ENCODE results near the gene PSME2.

PSME2 gene

DNA sequence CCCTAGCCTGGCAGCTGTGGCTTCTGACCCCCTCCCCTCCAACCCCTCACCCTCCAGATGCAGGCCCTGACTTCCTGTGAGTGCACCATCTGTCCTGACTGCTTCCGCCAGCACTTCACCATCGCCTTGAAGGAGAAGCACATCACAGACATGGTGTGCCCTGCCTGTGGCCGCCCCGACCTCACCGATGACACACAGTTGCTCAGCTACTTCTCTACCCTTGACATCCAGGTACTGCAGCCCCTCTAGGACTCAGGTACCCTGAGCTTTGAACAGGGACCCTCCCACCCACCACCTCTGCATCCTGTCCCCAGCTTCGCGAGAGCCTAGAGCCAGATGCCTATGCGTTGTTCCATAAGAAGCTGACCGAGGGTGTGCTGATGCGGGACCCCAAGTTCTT is 8.7 kb upstream of the PSME2 start:
- no peaks in the 10 kb centered on the region for H3K9me3 ChIP-seq
- no peak overlapping the region for H3K4me3 ChIP-seq
- in situ Hi-C loops (cut with MboI; ENCODE audit: low sequenced_read_pairs) = no loop called here
- no peaks in the 10 kb centered on the region for H3K27me3 ChIP-seq (ENCODE audit: low read depth)
- H3K36me3 ChIP-seq (replicated peaks) = peaks cover 80% of the 10 kb centered on the region
- no peaks in the 10 kb centered on the region for H3K4me1 ChIP-seq
- no peak for DNase-seq (ENCODE audit: low spot score in 2 of 2)

DNA sequence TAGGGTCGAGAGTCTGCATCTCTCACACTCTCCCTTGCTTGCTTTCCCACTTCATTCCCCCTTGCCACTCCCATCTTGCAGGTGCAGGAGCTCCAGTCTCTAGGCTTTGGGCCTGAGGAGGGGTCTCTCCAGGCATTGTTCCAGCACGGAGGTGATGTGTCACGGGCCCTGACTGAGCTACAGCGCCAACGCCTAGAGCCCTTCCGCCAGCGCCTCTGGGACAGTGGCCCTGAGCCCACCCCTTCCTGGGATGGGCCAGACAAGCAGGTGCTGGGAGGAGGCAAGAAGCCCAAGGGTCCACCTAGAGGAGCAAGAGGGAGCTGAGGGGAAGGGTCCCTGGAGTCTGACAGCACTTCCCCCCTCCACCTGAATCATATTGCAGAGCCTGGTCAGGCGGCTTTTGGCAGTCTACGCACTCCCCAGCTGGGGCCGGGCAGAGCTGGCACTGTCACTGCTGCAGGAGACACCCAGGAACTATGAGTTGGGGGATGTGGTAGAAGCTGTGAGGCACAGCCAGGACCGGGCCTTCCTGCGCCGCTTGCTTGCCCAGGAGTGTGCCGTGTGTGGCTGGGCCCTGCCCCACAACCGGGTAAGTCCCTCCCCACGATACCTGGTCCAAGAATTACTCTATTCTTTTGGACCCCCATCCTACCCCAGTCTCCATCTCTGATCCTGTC is 5.1 kb upstream of the PSME2 start:
- no peak for DNase-seq (ENCODE audit: low spot score in 2 of 2)
- Histone ChIP-seq H3K36me3 (replicated peaks) (peaks cover 77% of the 10 kb centered on the region), H3K27me3 (ENCODE audit: low read depth) (no peaks in the 10 kb centered on the region), H3K4me3 (no peak overlapping the region), H3K4me1 (peaks cover 5% of the 10 kb centered on the region; the same call in 1 of the 2 replicates), H3K9me3 (no peaks in the 10 kb centered on the region)
- in situ Hi-C loops (cut with MboI; ENCODE audit: low sequenced_read_pairs) = no loop called here

DNA sequence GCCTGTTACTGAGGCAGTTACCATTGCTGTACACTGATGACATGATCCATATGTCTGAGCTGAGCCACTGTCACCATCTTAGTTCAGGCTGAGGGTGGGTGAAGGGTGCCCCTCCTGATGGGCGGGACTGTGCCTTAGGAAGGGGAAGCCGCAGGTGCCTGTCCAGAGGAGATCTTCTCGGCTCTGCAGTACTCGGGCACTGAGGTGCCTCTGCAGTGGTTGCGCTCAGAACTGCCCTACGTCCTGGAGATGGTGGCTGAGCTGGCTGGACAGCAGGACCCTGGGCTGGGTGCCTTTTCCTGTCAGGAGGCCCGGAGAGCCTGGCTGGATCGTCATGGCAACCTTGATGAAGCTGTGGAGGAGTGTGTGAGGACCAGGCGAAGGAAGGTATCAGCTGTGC is 4.6 kb upstream of the PSME2 start:
- no peak for DNase-seq (ENCODE audit: low spot score in 2 of 2)
- peaks cover 5% of the 10 kb centered on the region for H3K4me1 ChIP-seq
- in situ Hi-C loops (cut with MboI; ENCODE audit: low sequenced_read_pairs) = no loop called here
- no peak overlapping the region for H3K4me3 ChIP-seq
- no peaks in the 10 kb centered on the region for H3K9me3 ChIP-seq
- H3K27me3 ChIP-seq (ENCODE audit: low read depth) = no peaks in the 10 kb centered on the region
- peaks cover 72% of the 10 kb centered on the region for H3K36me3 ChIP-seq (replicated peaks)

DNA sequence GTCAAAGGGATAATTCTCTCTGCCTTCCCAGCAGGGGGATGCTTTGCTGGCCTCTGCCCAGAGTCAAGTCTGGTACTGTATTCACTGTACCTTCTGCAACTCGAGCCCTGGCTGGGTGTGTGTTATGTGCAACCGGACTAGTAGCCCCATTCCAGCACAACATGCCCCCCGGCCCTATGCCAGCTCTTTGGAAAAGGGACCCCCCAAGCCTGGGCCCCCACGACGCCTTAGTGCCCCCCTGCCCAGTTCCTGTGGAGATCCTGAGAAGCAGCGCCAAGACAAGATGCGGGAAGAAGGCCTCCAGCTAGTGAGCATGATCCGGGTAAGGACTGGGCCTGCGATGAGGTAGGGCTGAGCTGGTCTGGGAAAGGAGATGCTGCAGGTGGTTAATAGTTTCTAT is 4.2 kb upstream of the PSME2 start:
- peaks cover 10% of the 10 kb centered on the region for H3K4me1 ChIP-seq
- no peaks in the 10 kb centered on the region for H3K27me3 ChIP-seq (ENCODE audit: low read depth)
- no peak overlapping the region for H3K4me3 ChIP-seq
- H3K9me3 ChIP-seq = no peaks in the 10 kb centered on the region
- in situ Hi-C loops (cut with MboI; ENCODE audit: low sequenced_read_pairs) = no loop called here
- DNase-seq (ENCODE audit: low spot score in 2 of 2) = no peak
- peaks cover 68% of the 10 kb centered on the region for H3K36me3 ChIP-seq (replicated peaks)

DNA sequence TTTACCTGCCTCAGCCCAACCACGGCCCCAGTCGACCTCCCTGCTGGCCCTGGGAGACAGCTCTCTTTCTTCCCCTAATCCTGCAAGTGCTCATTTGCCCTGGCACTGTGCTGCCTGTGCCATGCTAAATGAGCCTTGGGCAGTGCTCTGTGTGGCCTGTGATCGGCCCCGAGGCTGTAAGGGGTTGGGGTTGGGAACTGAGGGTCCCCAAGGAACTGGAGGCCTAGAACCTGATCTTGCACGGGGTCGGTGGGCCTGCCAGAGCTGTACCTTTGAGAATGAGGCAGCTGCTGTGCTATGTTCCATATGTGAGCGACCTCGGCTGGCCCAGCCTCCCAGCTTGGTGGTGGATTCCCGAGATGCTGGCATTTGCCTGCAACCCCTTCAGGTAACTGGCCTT is 3.7 kb upstream of the PSME2 start:
- in situ Hi-C loops (cut with MboI; ENCODE audit: low sequenced_read_pairs) = no loop called here

DNA sequence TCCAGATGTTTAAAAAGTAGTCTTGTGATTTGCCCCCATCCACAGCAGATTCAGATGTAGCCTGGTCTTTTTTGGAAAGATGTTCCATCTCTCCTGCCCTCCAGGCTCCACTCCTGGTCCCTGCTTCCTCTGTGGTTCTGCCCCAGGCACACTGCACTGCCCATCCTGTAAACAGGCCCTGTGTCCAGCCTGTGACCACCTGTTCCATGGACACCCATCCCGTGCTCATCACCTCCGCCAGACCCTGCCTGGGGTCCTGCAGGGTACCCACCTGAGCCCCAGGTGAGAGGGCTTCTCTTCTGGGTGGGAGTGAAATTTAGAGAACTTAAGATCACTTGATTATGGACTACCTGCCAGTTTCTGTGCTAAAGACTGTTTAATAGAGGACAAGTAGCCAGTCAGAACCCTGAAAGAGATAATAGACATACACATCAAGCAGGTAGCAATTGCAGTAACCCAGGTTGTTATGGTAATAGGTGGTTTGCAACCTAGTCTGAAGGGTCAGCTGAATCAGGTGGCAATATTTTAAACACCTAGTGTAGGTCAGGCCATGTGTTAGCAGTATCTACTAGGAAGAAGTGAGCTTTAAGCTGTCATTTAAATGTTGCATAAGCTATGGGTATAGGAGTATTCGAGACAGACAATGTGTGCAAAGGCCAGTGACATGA is 3.0 kb upstream of the PSME2 start:
- H3K27me3 ChIP-seq (ENCODE audit: low read depth) = no peaks in the 10 kb centered on the region
- DNase-seq (ENCODE audit: low spot score in 2 of 2) = no peak
- in situ Hi-C loops (cut with MboI; ENCODE audit: low sequenced_read_pairs) = no loop called here
- no peak overlapping the region for H3K4me3 ChIP-seq
- peaks cover 62% of the 10 kb centered on the region for H3K36me3 ChIP-seq (replicated peaks)
- no peaks in the 10 kb centered on the region for H3K9me3 ChIP-seq
- H3K4me1 ChIP-seq = peaks cover 11% of the 10 kb centered on the region

More for the DNA sequence above, 3.7 kb upstream of the PSME2 start:
- DNase-seq (ENCODE audit: low spot score in 2 of 2) = no peak
- H3K4me3 ChIP-seq = no peak overlapping the region
- peaks cover 63% of the 10 kb centered on the region for H3K36me3 ChIP-seq (replicated peaks)
- H3K9me3 ChIP-seq = no peaks in the 10 kb centered on the region
- H3K4me1 ChIP-seq = peaks cover 11% of the 10 kb centered on the region
- no peaks in the 10 kb centered on the region for H3K27me3 ChIP-seq (ENCODE audit: low read depth)

DNA sequence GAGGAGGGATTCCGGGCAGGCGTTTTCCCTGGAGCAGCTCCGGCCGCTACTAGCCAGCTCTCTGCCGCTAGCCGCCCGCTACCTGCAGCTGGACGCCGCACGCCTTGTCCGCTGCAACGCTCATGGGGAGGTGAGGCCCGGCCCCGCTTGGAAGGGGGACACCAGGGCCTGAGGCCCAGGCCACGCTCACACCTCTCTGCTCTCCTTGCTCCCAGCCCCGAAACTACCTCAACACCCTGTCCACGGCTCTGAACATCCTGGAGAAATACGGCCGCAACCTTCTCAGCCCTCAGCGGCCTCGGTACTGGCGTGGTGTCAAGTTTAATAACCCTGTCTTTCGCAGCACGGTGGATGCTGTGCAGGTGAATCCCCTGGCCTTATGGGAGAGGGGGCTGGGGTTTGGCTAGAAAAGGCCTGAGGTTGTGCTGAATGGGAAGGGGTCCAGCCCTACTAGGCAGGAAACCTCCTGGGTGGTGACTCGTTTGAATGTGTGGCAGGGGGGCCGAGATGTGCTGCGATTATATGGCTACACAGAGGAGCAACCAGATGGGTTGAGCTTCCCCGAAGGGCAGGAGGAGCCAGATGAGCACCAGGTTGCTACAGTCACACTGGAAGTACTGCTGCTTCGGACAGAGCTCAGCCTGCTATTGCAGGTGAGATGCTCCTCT is 1.5 kb upstream of the PSME2 start:
- in situ Hi-C loops (cut with MboI; ENCODE audit: low sequenced_read_pairs) = no loop called here
- Histone ChIP-seq H3K36me3 (replicated peaks) (peaks cover 62% of the 10 kb centered on the region), H3K9me3 (no peaks in the 10 kb centered on the region), H3K4me3 (peak overlapping the region; percentile 94), H3K4me1 (peaks cover 11% of the 10 kb centered on the region), H3K27me3 (ENCODE audit: low read depth) (no peaks in the 10 kb centered on the region)
- no peak for DNase-seq (ENCODE audit: low spot score in 2 of 2)

DNA sequence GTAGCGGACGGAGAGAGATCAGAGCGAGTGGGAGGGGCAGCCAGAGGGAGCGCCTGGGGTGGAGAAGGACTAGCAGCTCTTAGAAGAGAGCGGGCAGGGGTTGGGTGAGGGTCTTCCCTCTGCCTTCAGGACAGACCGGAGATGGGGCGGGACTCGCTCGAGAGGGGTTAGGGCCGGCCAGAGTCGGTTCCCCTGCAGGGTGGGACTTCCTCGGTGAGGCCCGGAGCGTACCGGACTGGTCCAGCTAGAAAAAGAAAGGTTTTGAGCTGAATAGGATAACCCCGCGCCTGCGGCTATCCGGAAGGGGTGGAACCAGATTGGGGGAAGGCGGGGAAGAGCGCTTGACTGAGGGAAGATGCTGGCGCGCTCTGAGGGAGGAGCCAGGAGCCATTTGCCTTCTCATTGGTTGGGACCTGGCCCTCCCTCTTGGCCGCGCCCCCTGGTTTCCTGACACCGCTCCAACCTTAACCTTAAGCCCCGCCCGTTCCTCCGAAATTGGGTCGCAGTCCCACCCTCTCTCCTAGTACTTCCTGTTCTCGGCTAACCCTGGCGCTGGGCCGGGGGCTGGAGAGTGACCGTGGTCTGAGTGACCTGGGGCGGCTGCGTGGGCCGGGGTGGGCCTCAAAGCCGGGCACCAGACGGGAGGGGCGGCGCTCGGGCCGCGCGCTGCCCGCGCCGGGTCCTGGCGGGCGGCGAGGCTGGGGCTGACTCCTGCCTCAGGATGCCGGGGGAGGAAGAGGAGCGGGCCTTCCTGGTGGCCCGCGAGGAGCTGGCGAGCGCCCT is 759 bp upstream of the PSME2 start, which contains the start of gene RNF31:
Gene RNF31 (plus strand): TSS at position 521 of the 783 bp plus-strand sequence. CDS start 201 bp downstream, at position 722.
- in situ Hi-C loops (cut with MboI; ENCODE audit: low sequenced_read_pairs) = no loop called here
- DNase-seq (ENCODE audit: low spot score in 2 of 2) = peak; percentile 99 to 100
- Histone ChIP-seq H3K4me3 (peak within 1 kb of the TSS; percentile 94), H3K4me1 (peaks cover 11% of the 10 kb centered on the region), H3K9me3 (no peaks in the 10 kb centered on the region), H3K36me3 (replicated peaks) (peaks cover 54% of the 10 kb centered on the region), H3K27me3 (ENCODE audit: low read depth) (no peaks in the 10 kb centered on the region)

DNA sequence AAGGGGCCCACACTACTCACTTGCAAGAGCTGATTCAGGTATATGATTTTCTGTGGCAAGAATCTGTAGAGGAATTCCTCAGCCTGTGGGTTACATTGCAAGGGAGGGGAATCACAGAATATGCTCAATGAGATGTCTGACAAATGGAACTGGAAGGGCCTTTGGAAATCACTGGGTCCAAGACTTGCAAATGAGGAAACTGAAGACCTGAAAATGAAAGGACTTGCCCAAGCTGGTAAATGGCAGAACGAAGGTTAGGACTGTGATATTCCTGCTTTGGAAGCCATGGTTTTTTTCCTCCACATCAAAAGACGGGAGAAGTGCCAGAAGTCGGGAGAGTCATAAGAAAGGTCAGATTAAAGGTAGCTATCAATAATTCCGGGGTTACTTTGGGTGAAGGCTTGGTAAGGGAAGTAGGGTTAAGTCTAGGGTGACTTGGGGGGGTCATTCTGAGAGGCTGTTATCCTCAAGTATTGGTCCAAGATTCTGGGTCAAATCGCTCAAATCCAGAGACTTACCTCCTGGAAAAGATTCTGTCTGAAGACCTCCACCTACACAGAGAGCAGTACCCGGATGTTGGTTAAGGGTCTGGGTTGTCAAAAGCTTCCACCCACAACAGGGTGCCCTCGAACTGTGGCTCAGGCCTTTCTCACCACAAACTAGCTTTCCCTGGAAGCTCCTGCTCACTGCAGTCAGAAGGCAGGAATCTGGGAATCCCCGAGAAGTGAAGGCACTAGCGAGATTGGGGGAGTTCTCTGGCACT is 539 bp downstream of the PSME2 start:
- Histone ChIP-seq H3K4me1 (peaks cover 11% of the 10 kb centered on the region), H3K27me3 (ENCODE audit: low read depth) (no peaks in the 10 kb centered on the region), H3K36me3 (replicated peaks) (peaks cover 41% of the 10 kb centered on the region), H3K4me3 (peak overlapping the region; percentile 94), H3K9me3 (no peaks in the 10 kb centered on the region)
- DNase-seq (ENCODE audit: low spot score in 2 of 2) = no peak
- in situ Hi-C loops (cut with MboI; ENCODE audit: low sequenced_read_pairs) = no loop called here

DNA sequence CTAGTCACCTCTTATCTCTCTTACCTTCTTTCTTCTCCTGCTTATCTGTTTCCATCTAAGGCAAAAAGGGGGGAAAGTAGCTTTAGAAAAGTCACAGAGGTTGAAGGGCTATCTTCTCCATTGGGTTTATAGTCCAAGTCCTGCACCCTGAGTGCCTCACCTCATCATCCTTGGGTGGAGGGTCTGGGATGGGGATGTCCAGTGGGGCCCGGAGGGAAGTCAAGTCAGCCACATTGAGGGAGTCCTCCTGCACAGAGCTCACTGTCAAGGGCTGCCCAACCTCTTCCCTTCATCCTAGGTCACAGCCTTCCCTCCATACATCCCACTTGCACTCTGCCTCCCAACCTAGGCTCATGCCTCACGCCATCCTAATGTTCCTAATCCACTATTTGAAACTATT is 1.2 kb downstream of the PSME2 start:
- in situ Hi-C loops (cut with MboI; ENCODE audit: low sequenced_read_pairs) = no loop called here
- Histone ChIP-seq H3K27me3 (ENCODE audit: low read depth) (no peaks in the 10 kb centered on the region), H3K4me1 (peaks cover 11% of the 10 kb centered on the region), H3K9me3 (no peaks in the 10 kb centered on the region), H3K36me3 (replicated peaks) (peaks cover 35% of the 10 kb centered on the region), H3K4me3 (peak overlapping the region; percentile 94)
- no peak for DNase-seq (ENCODE audit: low spot score in 2 of 2)

DNA sequence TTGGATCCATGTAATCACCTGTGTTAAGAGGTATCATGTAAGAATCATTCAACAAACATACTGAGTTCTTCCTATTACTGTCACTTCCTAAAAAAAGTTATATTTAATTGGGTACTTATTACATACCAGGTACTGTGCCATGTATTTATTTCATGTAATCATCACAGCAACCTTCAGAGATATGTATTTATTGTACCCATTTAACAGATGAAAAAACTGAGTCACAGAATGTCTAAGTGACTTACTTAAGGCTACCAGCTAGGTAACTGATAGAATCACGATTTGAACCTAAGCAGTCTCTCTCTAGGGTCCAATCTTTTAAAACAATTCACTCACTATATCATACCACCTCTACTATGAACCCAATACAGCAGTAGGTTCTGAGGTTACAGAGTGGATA is 2.0 kb downstream of the PSME2 start:
- Histone ChIP-seq H3K9me3 (no peaks in the 10 kb centered on the region), H3K27me3 (ENCODE audit: low read depth) (no peaks in the 10 kb centered on the region), H3K4me1 (peaks cover 18% of the 10 kb centered on the region), H3K4me3 (no peak overlapping the region), H3K36me3 (replicated peaks) (peaks cover 33% of the 10 kb centered on the region)
- in situ Hi-C loops (cut with MboI; ENCODE audit: low sequenced_read_pairs) = no loop called here
- no peak for DNase-seq (ENCODE audit: low spot score in 2 of 2)

DNA sequence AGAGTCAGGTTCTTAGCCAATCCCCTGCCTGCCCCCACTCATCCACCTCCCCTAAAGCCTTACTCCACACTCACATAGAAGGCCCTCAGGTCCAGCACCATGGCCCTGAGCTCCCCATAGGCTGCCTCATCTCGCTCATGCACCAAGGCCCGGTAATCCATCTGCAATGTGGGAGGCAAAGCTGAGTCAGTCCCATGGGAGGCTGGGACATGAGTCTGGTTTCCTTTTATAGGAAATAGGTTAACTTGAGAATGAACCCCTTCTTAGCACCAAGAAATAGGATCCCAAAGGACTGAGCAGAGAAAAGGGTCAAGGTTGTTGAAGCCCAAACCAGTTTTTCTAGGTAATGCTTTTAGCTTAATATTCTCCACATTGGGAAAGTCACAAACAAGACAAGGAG is 2.9 kb downstream of the PSME2 start:
- DNase-seq (ENCODE audit: low spot score in 2 of 2) = no peak
- H3K36me3 ChIP-seq (replicated peaks) = peaks cover 33% of the 10 kb centered on the region
- H3K4me1 ChIP-seq = peaks cover 16% of the 10 kb centered on the region
- no peak overlapping the region for H3K4me3 ChIP-seq
- no peaks in the 10 kb centered on the region for H3K27me3 ChIP-seq (ENCODE audit: low read depth)
- in situ Hi-C loops (cut with MboI; ENCODE audit: low sequenced_read_pairs) = no loop called here
- H3K9me3 ChIP-seq = no peaks in the 10 kb centered on the region

Measured in HAP-1 (cell line).